PFSK-1 (cell line): Measurements from ENCODE around the gene ARHGAP12.

ENCODE experiments used
- POLR2AphosphoS5 ChIP-seq: IDR thresholded peaks from 2 replicates; pipeline ENCODE4 v1.6.1; 2012; ENCODE audit warnings: low read depth, mild to moderate bottlenecking, control low read depth, low read length, moderate library complexity
- TAF1 ChIP-seq: IDR thresholded peaks from 2 replicates; pipeline ENCODE4 v1.6.1; 2012; ENCODE audit warnings: low read length, control low read depth, borderline replicate concordance; ENCODE audit not compliant: insufficient read depth

DNA sequence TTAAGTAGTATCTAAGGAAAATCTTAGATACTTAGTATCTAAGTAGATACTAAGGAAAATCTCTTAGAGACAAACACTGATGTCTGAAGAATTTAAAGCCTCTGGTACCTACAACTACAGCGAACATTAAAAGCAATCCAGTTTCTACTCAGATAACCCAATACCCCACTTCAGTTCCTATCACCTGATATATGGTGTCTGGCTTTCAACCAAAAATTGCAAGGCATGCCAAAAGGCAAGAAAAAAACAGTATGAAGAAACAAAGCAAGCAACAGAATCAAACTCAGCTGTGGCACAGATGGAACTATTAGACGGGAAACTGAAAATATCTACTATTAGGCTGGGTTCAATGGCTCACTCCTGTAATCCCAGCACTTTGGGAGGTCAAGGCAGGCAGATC lies 31.1 kb downstream of the ARHGAP12 start:
- TF ChIP-seq TAF1, result no peak
- TF ChIP-seq POLR2AphosphoS5, result no peak
